HCT116 (cell line): ENCODE results near the gene TRIAP1. TPM values are rescaled to one million over a fixed set of nuclear protein-coding genes. Genes with fewer than 3 reads are reported as not detected.

Source experiments
- ATAC-seq: fragments of 200-7000 bp; cut with Tn5 transposase; 2 replicates; pipeline ENCODE4 v1.9.1; 2020; ENCODE audit warnings: mild to moderate bottlenecking, moderate library complexity
- BruUV-seq: library from RNA; stranded (reverse); fragments of 400-500 nt; replicated peaks from 2 replicates; lab custom pipeline; 2021; lab: Mats Ljungman, UMichigan
- CTCF ChIA-PET: fragments of 300-600 bp; sonication (Branson Sonifier 250); formaldehyde crosslinking; loops from one replicate; lab custom pipeline; 2021; ENCODE audit warnings: antibody characterized with exemption; lab: Charles Lee
- POLR2A ChIA-PET: fragments of 300-600, 350-600 bp; sonication (Branson Sonifier 250); formaldehyde crosslinking; loops from one replicate; lab custom pipeline; 2021; ENCODE audit warnings: antibody characterized with exemption; lab: Charles Lee
- RAD21 ChIA-PET, 2 experiments: fragments of 300-600 bp; sonication (Branson Sonifier 250); formaldehyde crosslinking; loops; one replicate each; lab custom pipeline; 2023; ENCODE audit warnings: low total read pairs in 2 of 2; ENCODE audit not compliant: uncharacterized antibody in 2 of 2, unreplicated experiment in 2 of 2, low non-redundant PET in 1 of 2; lab: Charles Lee
- DNase-seq: peaks from one replicate; pipeline ENCODE4 v3.0.0-alpha.2; 2010; ENCODE audit warnings: low read depth, low spot score
- H2AFZ ChIP-seq: fragments of 200-600 bp; shearing (Covaris generic), sonication (generic); 2 replicates; pipeline ENCODE4 v1.6.1; 2017; ENCODE audit warnings: low read depth, mixed run types, mixed read lengths, antibody characterized with exemption, low read length; ENCODE audit not compliant: poor library complexity, severe bottlenecking
- H3K27ac ChIP-seq: 2 replicates; pipeline ENCODE4 v1.5.1; 2012; ENCODE audit warnings: low read depth, low read length
- H3K27me3 ChIP-seq: fragments of 200-600 bp; sonication (generic); 2 replicates; pipeline ENCODE4 v1.6.1; 2016; ENCODE audit warnings: mixed run types, low read length, mixed read lengths; ENCODE audit not compliant: insufficient read depth
- H3K36me3 ChIP-seq, 2 experiments: fragments of 200-500 bp in 1 of 2; fragments of 200-600 bp in 1 of 2; sonication (Bioruptor generic) in 1 of 2; sonication (generic) in 1 of 2; 2 replicates each; pipeline versions ENCODE4 v1.5.1 to v1.6.1; 2014 to 2016; ENCODE audit warnings: low read length in 2 of 2, inconsistent platforms in 1 of 2, mixed read lengths in 1 of 2, mixed run types in 1 of 2; ENCODE audit not compliant: insufficient read depth in 2 of 2, control insufficient read depth in 1 of 2
- H3K4me1 ChIP-seq, 2 experiments: fragments of 200-600 bp in 1 of 2; sonication (generic) in 1 of 2; 2 replicates each; pipeline versions ENCODE4 v1.5.1 to v1.6.1; 2012 to 2017; ENCODE audit warnings: low read length in 2 of 2, inconsistent platforms in 1 of 2, mild to moderate bottlenecking in 1 of 2, mixed read lengths in 1 of 2, mixed run types in 1 of 2, moderate library complexity in 1 of 2; ENCODE audit not compliant: insufficient read depth in 2 of 2, control insufficient read depth in 1 of 2
- H3K4me2 ChIP-seq: fragments of 200-600 bp; sonication (generic); 2 replicates; pipeline ENCODE4 v1.6.1; 2017; ENCODE audit warnings: mixed run types, low read length, mixed read lengths
- H3K4me3 ChIP-seq, 2 experiments: fragments of 200-600 bp in 1 of 2; sonication (generic) in 1 of 2; replicated peaks in 1 of 2; 2 replicates each; pipeline ENCODE4 v1.5.1; 2011 to 2016; ENCODE audit warnings: low read length in 2 of 2, control low read depth in 1 of 2, low read depth in 1 of 2, mild to moderate bottlenecking in 1 of 2, mixed read lengths in 1 of 2, mixed run types in 1 of 2
- H3K79me2 ChIP-seq: fragments of 200-600 bp; sonication (generic); 2 replicates; pipeline ENCODE4 v1.6.1; 2017; ENCODE audit warnings: mild to moderate bottlenecking, mixed run types, low read length, moderate library complexity, mixed read lengths; ENCODE audit not compliant: insufficient read depth
- H3K9ac ChIP-seq: fragments of 200-600 bp; sonication (generic); 2 replicates; pipeline ENCODE4 v1.6.1; 2016; ENCODE audit warnings: low read length, mixed read lengths
- H3K9me2 ChIP-seq: fragments of 200-600 bp; sonication (generic), shearing (Covaris generic); 2 replicates; pipeline ENCODE4 v1.6.1; 2017; ENCODE audit warnings: mixed run types, mild to moderate bottlenecking, moderate library complexity; ENCODE audit not compliant: insufficient read depth
- H3K9me3 ChIP-seq, 2 experiments: fragments of 200-500 bp in 1 of 2; fragments of 200-600 bp in 1 of 2; sonication (Bioruptor generic) in 1 of 2; sonication (generic) in 1 of 2; 2 replicates each; pipeline ENCODE4 v1.6.1; 2014 to 2017; ENCODE audit warnings: low read length in 2 of 2, mixed read lengths in 2 of 2, inconsistent platforms in 1 of 2, low read depth in 1 of 2, mild to moderate bottlenecking in 1 of 2, mixed run types in 1 of 2, moderate library complexity in 1 of 2; ENCODE audit not compliant: control insufficient read depth in 1 of 2, insufficient read depth in 1 of 2
- H4K20me1 ChIP-seq: fragments of 200-600 bp; sonication (generic), shearing (Covaris generic); 2 replicates; pipeline ENCODE4 v1.6.1; 2017; ENCODE audit warnings: mixed run types, mild to moderate bottlenecking, moderate library complexity; ENCODE audit not compliant: insufficient read depth
- CBX3 ChIP-seq: IDR thresholded peaks from 2 replicates; pipeline ENCODE4 v1.6.1; 2012; ENCODE audit warnings: low read depth
- CEBPB ChIP-seq: IDR thresholded peaks from 2 replicates; pipeline ENCODE4 v1.6.1; 2012; ENCODE audit warnings: low read depth
- CTCF ChIP-seq, 3 experiments: fragments of 200-600 bp in 1 of 3; sonication (generic) in 1 of 3; IDR thresholded peaks in 2 of 3; conservative IDR thresholded peaks in 1 of 3; 2 replicates each; pipeline ENCODE4 v1.5.1; 2012 to 2017; ENCODE audit warnings: low read depth in 2 of 3, low read length in 2 of 3, antibody characterized with exemption in 1 of 3, borderline replicate concordance in 1 of 3, control low read depth in 1 of 3, mild to moderate bottlenecking in 1 of 3, mixed read lengths in 1 of 3, mixed run types in 1 of 3, moderate library complexity in 1 of 3; ENCODE audit not compliant: insufficient read depth in 1 of 3
- EZH2 ChIP-seq: fragments of 200-600 bp; sonication (generic); IDR thresholded peaks from 2 replicates; pipeline ENCODE4 v1.6.1; 2017; ENCODE audit warnings: antibody characterized with exemption, mixed run types
- EZH2phosphoT487 ChIP-seq: fragments of 200-600 bp; IDR thresholded peaks from 2 replicates; pipeline ENCODE4 v1.6.1; 2018; ENCODE audit warnings: antibody characterized with exemption, borderline replicate concordance
- FOSL1 ChIP-seq: IDR thresholded peaks from 2 replicates; pipeline ENCODE4 v1.6.1; 2012; ENCODE audit warnings: low read depth
- POLR2A ChIP-seq: IDR thresholded peaks from 2 replicates; pipeline ENCODE4 v1.7.0; 2011; ENCODE audit warnings: borderline replicate concordance; ENCODE audit not compliant: insufficient read depth, insufficient read length; ENCODE audit errors: extremely low read depth
- RAD21 ChIP-seq: IDR thresholded peaks from 2 replicates; pipeline ENCODE4 v1.6.1; 2012; ENCODE audit warnings: low read depth, mild to moderate bottlenecking
- REST ChIP-seq: IDR thresholded peaks from 2 replicates; pipeline ENCODE4 v1.6.1; 2012; ENCODE audit warnings: low read depth
- SIN3A ChIP-seq: IDR thresholded peaks from 2 replicates; pipeline ENCODE4 v1.6.1; 2012; ENCODE audit warnings: low read depth
- SRF ChIP-seq: IDR thresholded peaks from 2 replicates; pipeline ENCODE4 v1.6.1; 2012; ENCODE audit warnings: low read depth
- TCF7L2 ChIP-seq: IDR thresholded peaks from 2 replicates; pipeline ENCODE4 v1.7.0; 2011; ENCODE audit warnings: borderline replicate concordance, inconsistent platforms; ENCODE audit not compliant: insufficient read depth, insufficient read length; ENCODE audit errors: extremely low read depth
- YY1 ChIP-seq: IDR thresholded peaks from 2 replicates; pipeline ENCODE4 v1.6.1; 2011; ENCODE audit warnings: low read length, low read depth, moderate library complexity, mild to moderate bottlenecking; ENCODE audit not compliant: insufficient replicate concordance; ENCODE audit errors: extremely low read depth
- ZNF274 ChIP-seq: fragments of 200-500 bp; sonication (Bioruptor generic); IDR thresholded peaks from 2 replicates; pipeline ENCODE4 v1.6.1; 2014; ENCODE audit warnings: mild to moderate bottlenecking, low read depth, low read length, inconsistent platforms
- intact Hi-C: fragments of 100-400 bp; cut with micrococcal nuclease; formaldehyde crosslinking; loops from 2 replicates; pipeline ENCODE4 v1.10.0; 2022
- total RNA-seq: library from RNA; stranded (reverse); gene quantifications from one replicate; pipeline ENCODE4 v1.2.1, GENCODE V29; 2021; ENCODE audit not compliant: unreplicated experiment
- TF ChIP-seq, protein P1 (sequence below): IDR thresholded peaks from 2 replicates; pipeline ENCODE4 v1.6.1; 2011; ENCODE audit warnings: mild to moderate bottlenecking, low read length, moderate library complexity; ENCODE audit not compliant: insufficient replicate concordance; ENCODE audit errors: extremely low read depth

TRIAP1 gene
- total RNA-seq, 1 experiment from 2014 or later, result 40.3 TPM

- Histone ChIP-seq H3K9me3 (no peaks in the 10 kb centered on the region), H3K9ac (no peak overlapping the region), H2AFZ (no peak overlapping the region), H3K27me3 (no peaks in the 10 kb centered on the region), H3K27ac (no peak overlapping the region), H3K36me3 (no peaks in the 10 kb centered on the region; a peak in 2 of 4 replicates), H3K79me2 (0 out of 2 replicates have a peak, but pooled peaks cover 3% of the 10 kb centered on the region), H3K4me2 (no peak overlapping the region), H3K4me1 (no peaks in the 10 kb centered on the region), H3K4me3 (no peak overlapping the region), H3K9me2 (no peaks in the 10 kb centered on the region), H4K20me1 (no peaks in the 10 kb centered on the region)
- TF ChIP-seq EZH2phosphoT487, result no peak
- TF ChIP-seq POLR2A, result no peak
- no peak for TF ChIP-seq SIN3A
- no peak for TF ChIP-seq RAD21
- TF ChIP-seq CBX3, result no peak
- TF ChIP-seq, protein P1, sequence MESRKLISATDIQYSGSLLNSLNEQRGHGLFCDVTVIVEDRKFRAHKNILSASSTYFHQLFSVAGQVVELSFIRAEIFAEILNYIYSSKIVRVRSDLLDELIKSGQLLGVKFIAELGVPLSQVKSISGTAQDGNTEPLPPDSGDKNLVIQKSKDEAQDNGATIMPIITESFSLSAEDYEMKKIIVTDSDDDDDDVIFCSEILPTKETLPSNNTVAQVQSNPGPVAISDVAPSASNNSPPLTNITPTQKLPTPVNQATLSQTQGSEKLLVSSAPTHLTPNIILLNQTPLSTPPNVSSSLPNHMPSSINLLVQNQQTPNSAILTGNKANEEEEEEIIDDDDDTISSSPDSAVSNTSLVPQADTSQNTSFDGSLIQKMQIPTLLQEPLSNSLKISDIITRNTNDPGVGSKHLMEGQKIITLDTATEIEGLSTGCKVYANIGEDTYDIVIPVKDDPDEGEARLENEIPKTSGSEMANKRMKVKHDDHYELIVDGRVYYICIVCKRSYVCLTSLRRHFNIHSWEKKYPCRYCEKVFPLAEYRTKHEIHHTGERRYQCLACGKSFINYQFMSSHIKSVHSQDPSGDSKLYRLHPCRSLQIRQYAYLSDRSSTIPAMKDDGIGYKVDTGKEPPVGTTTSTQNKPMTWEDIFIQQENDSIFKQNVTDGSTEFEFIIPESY, result no peak
- TF ChIP-seq ZNF274, result no peak
- TF ChIP-seq CEBPB, result no peak
- TF ChIP-seq EZH2, result no peak
- no peak for TF ChIP-seq REST
- no peak for TF ChIP-seq YY1
- TF ChIP-seq FOSL1, result no peak
- no peak for TF ChIP-seq TCF7L2
- TF ChIP-seq CTCF (IDR thresholded peaks at IDR 0.05 in 2 of 3, conservative IDR thresholded peaks at IDR 0.05 in 1 of 3; ENCODE audit: borderline replicate concordance in 1 of 3, insufficient read depth in 1 of 3, low read depth in 2 of 3, low read length in 2 of 3), result no peak
- TF ChIP-seq SRF, result no peak
- ChIA-PET CTCF (interaction anchor here (0.5 to 1.0 kb wide), 2 partner anchors 14 to 572 kb away, joined by 3 to 4 read pairs; no protein-coding TSS in a partner anchor), RAD21 (no interaction called here), POLR2A (no interaction called here)
- ATAC-seq (no peak), DNase-seq (no peak)
- intact Hi-C loops, result no loop called here
- no TSS peak for BruUV-seq
Observed at GRCh38 chr12:120488057-120488640, 42.0 kb upstream of the TRIAP1 start.
